MV-4-11 (cell line): ENCODE results near the gene ABI2.
"Not testable (repeated sequence)": the region's sequence is repeated elsewhere in the genome, so short reads cannot be mapped to it uniquely, and the experiment has no call there.

Experiments used
- DNase-seq: peaks from one replicate; lab custom pipeline; 2025; lab: John Stamatoyannopoulos, UW

ABI2 gene

GRCh38 chr2:203359450-203359849 is 31.3 kb downstream of the ABI2 start:
- no peak for DNase-seq

GRCh38 chr2:203360833-203361430 is 32.7 kb downstream of the ABI2 start:
- DNase-seq, result no peak

- no peak for DNase-seq
Observed at GRCh38 chr2:203361495-203361894, 33.3 kb downstream of the ABI2 start.

- no peak for DNase-seq
Observed at GRCh38 chr2:203361922-203362321, 33.7 kb downstream of the ABI2 start.

- DNase-seq, result no peak
Observed at GRCh38 chr2:203366639-203367466, 38.7 kb downstream of the ABI2 start.

GRCh38 chr2:203372706-203373105 is 44.5 kb downstream of the ABI2 start:
- DNase-seq, result not testable (repeated sequence)

GRCh38 chr2:203376173-203376572 is 48.0 kb downstream of the ABI2 start:
- DNase-seq, result no peak

GRCh38 chr2:203379156-203379555 is 51.0 kb downstream of the ABI2 start:
- DNase-seq, result no peak

- DNase-seq, result no peak
Observed at GRCh38 chr2:203383038-203383437, 54.8 kb downstream of the ABI2 start.

GRCh38 chr2:203388153-203388552 is 60.0 kb downstream of the ABI2 start:
- not testable (repeated sequence) for DNase-seq

GRCh38 chr2:203394519-203395227 is 66.5 kb downstream of the ABI2 start:
- DNase-seq, result no peak

GRCh38 chr2:203395858-203396257 is 67.7 kb downstream of the ABI2 start:
- no peak for DNase-seq

GRCh38 chr2:203396667-203397066 is 68.5 kb downstream of the ABI2 start:
- DNase-seq, result no peak

- no peak for DNase-seq
Observed at GRCh38 chr2:203399031-203399430, 70.8 kb downstream of the ABI2 start.

- DNase-seq, result no peak
Observed at GRCh38 chr2:203400805-203401585, 72.8 kb downstream of the ABI2 start.

GRCh38 chr2:203404996-203405395 is 76.8 kb downstream of the ABI2 start:
- no peak for DNase-seq

- DNase-seq, result no peak
Observed at GRCh38 chr2:203407496-203407895, 79.3 kb downstream of the ABI2 start.

GRCh38 chr2:203412546-203413331 is 84.5 kb downstream of the ABI2 start:
- DNase-seq, result no peak

- no peak for DNase-seq
Observed at GRCh38 chr2:203413796-203414195, 85.6 kb downstream of the ABI2 start.

GRCh38 chr2:203418271-203418670 is 90.1 kb downstream of the ABI2 start:
- DNase-seq, result no peak

- no peak for DNase-seq
Observed at GRCh38 chr2:203427061-203427460, 98.9 kb downstream of the ABI2 start.
